GM04503 (cell line): Measurements from ENCODE around the gene SLC22A4.

Experiments
- DNase-seq: peaks from one replicate; pipeline ENCODE4 v3.0.0-alpha.2; 2012; ENCODE audit warnings: low read depth

The SLC22A4 gene

GRCh38 chr5:132300577-132301343 lies 6.6 kb downstream of the SLC22A4 start:
- DNase-seq, result no peak

GRCh38 chr5:132301344-132302271 lies 7.4 kb downstream of the SLC22A4 start:
- no peak for DNase-seq

- DNase-seq, result no peak
These were observed 8.2 kb downstream of the SLC22A4 start for GRCh38 chr5:132302413-132302812.

GRCh38 chr5:132303589-132303988 lies 9.4 kb downstream of the SLC22A4 start:
- DNase-seq, result no peak

- DNase-seq, result no peak
These were observed 11.2 kb downstream of the SLC22A4 start for GRCh38 chr5:132305420-132305819.

- DNase-seq, result no peak
These were observed 14.5 kb downstream of the SLC22A4 start for GRCh38 chr5:132308701-132309100.

GRCh38 chr5:132309679-132310078 lies 15.5 kb downstream of the SLC22A4 start:
- DNase-seq, result no peak

GRCh38 chr5:132310141-132310834 lies 16.1 kb downstream of the SLC22A4 start:
- DNase-seq, result no peak

- no peak for DNase-seq
These were observed 19.2 kb downstream of the SLC22A4 start for GRCh38 chr5:132313366-132313765.

- DNase-seq, result no peak
These were observed 19.8 kb downstream of the SLC22A4 start for GRCh38 chr5:132313961-132314432.

- no peak for DNase-seq
These were observed 21.4 kb downstream of the SLC22A4 start for GRCh38 chr5:132315529-132316067.

- DNase-seq, result no peak
These were observed 25.8 kb downstream of the SLC22A4 start for GRCh38 chr5:132319975-132320374.

GRCh38 chr5:132321109-132321721 lies 27.0 kb downstream of the SLC22A4 start:
- DNase-seq, result no peak

GRCh38 chr5:132322266-132322665 lies 28.1 kb downstream of the SLC22A4 start:
- DNase-seq, result no peak

- DNase-seq, result no peak
These were observed 29.0 kb downstream of the SLC22A4 start for GRCh38 chr5:132323202-132323601.

GRCh38 chr5:132325691-132326090 lies 31.5 kb downstream of the SLC22A4 start:
- no peak for DNase-seq

- peak; percentile 21 for DNase-seq
These were observed 33.2 kb downstream of the SLC22A4 start for GRCh38 chr5:132327252-132327955.

GRCh38 chr5:132334812-132335211 lies 40.6 kb downstream of the SLC22A4 start:
- no peak for DNase-seq

GRCh38 chr5:132335402-132335801 lies 41.2 kb downstream of the SLC22A4 start:
- no peak for DNase-seq

GRCh38 chr5:132339502-132339901 lies 45.3 kb downstream of the SLC22A4 start:
- no peak for DNase-seq
